ENCODE data around the gene DNAJB2.
"Not testable (repeated sequence)": the region's sequence is repeated elsewhere in the genome, so short reads cannot be mapped to it uniquely, and the experiment has no call there.

DNAJB2 gene

DNA sequence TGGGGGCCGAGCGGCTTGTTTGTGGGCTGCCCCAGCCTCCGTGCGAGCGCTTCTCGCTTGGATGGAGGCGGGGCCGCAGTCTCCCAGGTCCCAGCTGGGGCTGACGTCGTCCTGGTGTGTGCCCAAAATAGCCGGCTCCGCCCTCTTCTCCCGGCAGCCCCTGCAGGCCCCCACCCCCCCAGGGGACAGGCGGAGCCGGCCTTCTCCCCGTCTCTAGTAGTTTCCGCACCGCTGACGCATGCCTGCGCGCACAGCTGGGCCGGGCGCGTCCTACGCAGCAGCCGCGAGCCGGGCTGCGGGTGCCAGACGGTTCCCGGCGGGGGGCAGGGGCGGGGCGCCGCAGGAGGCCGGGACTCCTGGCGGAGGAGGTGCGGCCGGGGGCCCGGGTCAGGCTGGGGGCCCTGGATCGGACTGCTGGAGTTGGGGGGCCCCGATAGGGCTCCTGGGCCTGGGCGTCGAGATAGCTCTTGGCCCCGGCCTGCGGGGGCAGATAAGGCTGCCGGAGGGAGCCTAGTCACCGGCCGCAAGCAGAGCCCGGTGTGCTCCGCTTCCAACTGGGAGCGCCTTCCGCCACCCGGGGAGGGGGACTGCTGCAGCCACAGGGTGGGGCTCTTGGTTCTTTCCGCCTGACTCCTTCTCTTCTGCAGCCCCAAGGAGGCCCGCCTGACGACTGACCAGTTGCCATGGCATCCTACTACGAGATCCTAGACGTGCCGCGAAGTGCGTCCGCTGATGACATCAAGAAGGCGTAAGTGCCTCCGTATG, at the start of gene DNAJB2:
Gene DNAJB2, plus strand, starts transcription at position 216 of the 765 bp plus-strand sequence. Its CDS starts 468 bp downstream, at position 684.
- DNase-seq: peak; percentile 95

- no peak for DNase-seq
Measured at GRCh38 chr2:219230059-219230540, 49.1 kb upstream of the DNAJB2 start.

DNA sequence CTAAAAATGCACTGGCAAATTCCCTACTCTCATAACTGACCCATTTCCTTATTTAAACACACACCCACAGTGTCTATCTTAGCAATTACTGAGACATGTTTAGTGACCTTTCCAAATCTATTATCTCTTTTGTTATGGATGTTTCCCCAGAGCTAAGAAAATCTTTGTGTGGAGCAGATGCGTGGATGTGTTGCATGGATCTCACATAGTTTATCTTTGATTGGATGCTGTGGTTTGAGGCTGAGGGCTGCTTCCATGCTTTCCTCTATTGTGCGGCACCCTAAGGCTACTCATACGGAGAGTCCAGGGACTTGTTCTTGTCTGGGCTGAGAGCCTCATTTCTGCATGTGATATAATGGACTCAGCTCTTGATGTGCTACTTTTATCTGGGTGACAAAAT, 44.8 kb upstream of the DNAJB2 start:
- DNase-seq: no peak

- DNase-seq: no peak
Measured at GRCh38 chr2:219243291-219243761, 35.8 kb upstream of the DNAJB2 start.

DNA sequence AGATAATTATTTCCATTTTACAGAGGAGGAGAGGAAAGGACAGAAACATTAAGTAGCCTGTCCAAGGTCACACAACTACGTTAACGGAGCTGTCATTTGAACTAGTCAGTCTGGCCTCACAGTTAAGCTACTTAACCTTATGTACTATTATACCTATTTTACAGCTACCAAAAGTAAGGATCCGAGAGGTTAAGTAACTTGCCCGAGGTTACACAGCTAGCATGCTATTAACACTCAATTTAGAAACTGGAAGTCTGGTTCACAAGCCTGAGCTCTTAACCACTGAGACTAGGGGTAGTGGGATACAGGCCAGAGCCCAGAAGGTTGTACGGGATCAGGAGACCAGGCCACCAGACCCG, 34.4 kb upstream of the DNAJB2 start:
- DNase-seq: no peak

- DNase-seq: peak; percentile 46
Measured at GRCh38 chr2:219245148-219245898, 33.8 kb upstream of the DNAJB2 start, which contains the start of the genes GLB1L and STK16. TSS of gene GLB1L (minus strand) at chr2:219245444. CDS start at chr2:219243573, 1,871 bp downstream. TSS of gene STK16 (plus strand) at chr2:219245479. CDS start at chr2:219246000, 521 bp downstream.

DNA sequence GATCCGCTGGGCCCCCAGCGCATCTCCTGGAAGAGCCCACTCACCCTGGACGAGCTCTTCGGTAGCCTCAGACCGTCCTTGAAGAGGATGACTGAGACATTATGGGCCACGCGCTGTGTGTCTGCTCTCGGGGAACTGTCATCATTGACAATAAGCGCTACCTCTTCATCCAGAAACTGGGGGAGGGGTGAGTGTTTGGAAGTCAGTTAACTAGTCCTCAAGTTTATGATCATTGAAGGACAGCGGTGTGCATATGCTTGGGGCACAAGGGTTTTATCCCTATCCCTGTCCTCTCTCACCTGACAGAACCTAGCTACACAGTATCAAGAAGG, 33.3 kb upstream of the DNAJB2 start:
- no peak for DNase-seq

- DNase-seq: no peak
Measured at GRCh38 chr2:219246559-219246958, 32.6 kb upstream of the DNAJB2 start.

GRCh38 chr2:219247678-219248642, 31.2 kb upstream of the DNAJB2 start:
- no peak for DNase-seq

GRCh38 chr2:219248845-219249202, 30.3 kb upstream of the DNAJB2 start:
- DNase-seq: no peak

GRCh38 chr2:219249203-219249980, 29.8 kb upstream of the DNAJB2 start:
- peak; percentile 78 for DNase-seq

DNA sequence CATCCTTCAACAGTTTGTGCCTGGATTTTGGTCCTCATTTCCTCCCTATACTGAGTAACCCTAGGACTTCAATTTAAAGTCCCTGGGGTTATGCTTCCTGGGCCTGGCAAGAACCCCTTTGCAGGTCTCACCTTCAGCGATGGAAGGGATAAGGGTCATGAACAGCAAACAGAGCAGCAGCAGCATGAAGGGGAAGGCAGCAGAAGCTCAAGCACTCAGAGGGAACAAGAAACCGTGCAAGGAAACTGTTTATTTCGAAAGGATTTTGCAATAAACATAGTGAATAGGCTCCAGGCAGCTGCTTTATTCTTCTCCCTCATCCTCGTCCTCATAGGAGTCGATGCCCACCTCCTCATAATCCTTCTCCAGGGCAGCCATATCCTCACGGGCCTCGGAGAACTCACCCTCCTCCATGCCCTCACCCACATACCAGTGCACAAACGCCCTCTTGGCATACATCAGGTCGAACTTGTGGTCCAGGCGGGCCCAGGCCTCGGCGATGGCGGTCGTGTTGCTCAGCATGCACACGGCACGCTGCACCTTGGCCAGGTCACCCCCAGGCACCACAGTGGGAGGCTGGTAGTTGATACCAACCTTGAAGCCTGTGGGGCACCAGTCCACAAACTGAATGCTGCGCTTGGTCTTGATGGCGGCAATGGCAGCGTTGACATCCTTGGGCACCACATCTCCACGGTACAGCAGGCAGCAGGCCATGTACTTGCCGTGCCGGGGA, 29.0 kb upstream of the DNAJB2 start:
- no peak for DNase-seq

DNA sequence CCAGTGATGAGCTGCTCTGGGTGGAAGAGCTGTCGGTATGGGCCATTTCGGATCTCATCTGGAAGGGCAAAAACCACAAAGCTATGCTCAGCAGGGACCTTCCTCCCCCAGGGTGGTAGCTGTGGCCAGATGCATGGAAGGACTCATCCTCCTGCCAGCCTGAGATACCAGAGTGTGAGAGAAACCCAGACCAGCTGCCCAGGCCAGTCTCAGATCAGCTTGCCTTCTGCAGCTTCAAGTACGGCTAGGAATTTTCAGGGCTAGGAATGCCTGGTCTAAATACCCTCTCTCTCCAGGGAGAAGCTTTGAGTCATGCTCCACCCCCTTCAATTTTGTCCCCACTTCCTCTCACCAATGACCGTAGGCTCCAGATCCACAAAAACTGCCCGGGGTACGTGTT, 27.5 kb upstream of the DNAJB2 start:
- no peak for DNase-seq

DNA sequence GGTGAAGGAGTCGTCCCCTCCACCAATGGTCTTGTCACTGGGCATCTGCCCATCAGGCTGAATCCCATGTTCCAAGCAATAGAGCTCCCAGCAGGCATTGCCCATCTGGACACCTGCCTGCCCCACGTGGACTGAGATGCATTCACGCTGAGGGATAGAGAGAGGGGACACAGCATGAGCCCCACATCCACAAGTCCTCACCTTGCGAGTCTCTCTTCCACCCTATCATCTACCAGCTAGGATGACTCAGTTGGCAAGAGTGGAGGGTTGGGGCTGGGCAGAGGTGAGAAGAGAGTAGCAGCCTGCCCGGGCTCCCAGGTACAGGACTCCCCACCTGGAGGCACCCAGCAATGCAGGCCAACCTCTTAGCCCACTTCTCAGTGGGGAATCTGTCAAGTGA, 27.1 kb upstream of the DNAJB2 start:
- DNase-seq: no peak

GRCh38 chr2:219252570-219252899, 26.6 kb upstream of the DNAJB2 start:
- no peak for DNase-seq

- no peak for DNase-seq
Measured at GRCh38 chr2:219252900-219253752, 26.0 kb upstream of the DNAJB2 start, which contains the start of gene TUBA4B. TSS of gene TUBA4B (plus strand) at chr2:219253243. CDS start at chr2:219253408, 165 bp downstream.

GRCh38 chr2:219253753-219254589, 25.2 kb upstream of the DNAJB2 start, which contains the start of gene TUBA4A:
TSS of gene TUBA4A (minus strand) at chr2:219253918. CDS start at chr2:219253858, 60 bp downstream.
- DNase-seq: peak; percentile 47

DNA sequence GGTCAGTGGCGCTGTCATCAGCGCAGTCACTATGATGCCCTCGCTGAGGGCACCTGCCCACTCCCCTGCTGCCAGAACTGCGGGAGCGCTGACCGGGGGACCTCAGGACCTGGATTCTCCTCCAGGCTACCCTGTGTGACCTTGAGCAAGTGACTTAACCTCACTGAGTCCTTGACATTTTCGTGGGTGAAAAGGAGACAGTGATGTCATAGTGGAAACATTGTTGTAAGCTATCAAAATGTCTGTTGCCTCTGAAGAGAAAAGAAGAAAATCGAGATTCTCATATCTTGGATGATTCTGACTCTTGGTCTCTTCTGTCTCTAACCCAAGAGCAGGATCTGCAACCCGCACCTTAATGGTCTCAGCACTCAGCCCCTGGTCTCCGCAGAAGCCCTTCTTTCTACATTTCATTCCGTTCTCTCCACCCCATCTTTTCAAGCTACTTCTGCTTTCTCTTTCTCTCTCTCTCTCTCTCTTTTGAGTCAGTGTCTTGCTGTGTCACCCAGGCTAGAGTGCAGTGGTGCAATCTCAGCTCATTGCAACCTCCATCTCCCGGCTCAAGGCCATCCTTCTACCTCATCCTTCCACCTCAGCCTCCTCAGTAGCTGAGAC, 24.5 kb upstream of the DNAJB2 start:
- no peak for DNase-seq

- not testable (repeated sequence) for DNase-seq
Measured at GRCh38 chr2:219258942-219259341, 20.2 kb upstream of the DNAJB2 start.

Data from NCI-H446 treated with DMSO at 0.1 percent for 48 hours (cell line).